ENCODE measurements around the gene PTEN. TPM values are rescaled to one million over a fixed set of nuclear protein-coding genes. Genes with fewer than 3 reads are reported as not detected.

The PTEN gene
- total RNA-seq, 1 experiment from 2014 or later = 66.0 TPM

DNA sequence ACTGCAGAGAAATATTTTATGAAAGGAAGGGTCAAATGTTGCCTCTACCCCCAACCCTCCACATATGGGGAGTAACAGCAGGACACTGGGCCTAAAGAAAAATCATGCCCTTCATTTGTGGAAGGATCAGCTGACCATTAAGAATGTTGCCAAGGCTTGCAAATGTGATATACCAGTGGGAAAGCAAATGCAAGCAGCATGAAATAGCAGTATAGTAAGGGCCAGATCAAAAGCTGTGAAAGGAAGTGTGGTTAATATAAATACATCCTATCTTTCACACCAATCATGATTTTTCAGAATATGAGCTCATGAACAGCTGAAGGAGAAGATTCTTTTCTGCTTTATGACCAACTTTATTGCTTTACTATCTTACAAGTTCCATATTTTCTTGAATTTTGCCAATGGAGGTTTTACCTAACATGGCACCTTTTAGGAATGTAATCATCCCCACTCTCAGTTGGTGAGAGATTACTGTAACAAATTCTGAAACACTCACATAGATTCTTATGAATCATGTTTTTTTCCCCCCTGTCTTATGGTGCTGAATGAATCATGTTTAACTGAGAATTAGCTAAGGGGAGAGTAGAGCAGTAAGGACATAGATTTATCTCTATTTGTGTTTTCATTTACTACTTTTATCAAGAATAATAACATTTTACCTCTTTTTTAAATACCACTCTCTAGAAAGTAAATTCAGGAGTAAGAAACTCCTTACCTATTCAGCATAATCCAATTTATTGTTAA lies 33.3 kb upstream of the PTEN start:
- TF ChIP-seq EZH2 (IDR thresholded peaks at IDR 0.05; ENCODE audit: borderline replicate concordance, low read depth, low read length, poor library complexity, severe bottlenecking) = no peak
- TF ChIP-seq, protein P1, sequence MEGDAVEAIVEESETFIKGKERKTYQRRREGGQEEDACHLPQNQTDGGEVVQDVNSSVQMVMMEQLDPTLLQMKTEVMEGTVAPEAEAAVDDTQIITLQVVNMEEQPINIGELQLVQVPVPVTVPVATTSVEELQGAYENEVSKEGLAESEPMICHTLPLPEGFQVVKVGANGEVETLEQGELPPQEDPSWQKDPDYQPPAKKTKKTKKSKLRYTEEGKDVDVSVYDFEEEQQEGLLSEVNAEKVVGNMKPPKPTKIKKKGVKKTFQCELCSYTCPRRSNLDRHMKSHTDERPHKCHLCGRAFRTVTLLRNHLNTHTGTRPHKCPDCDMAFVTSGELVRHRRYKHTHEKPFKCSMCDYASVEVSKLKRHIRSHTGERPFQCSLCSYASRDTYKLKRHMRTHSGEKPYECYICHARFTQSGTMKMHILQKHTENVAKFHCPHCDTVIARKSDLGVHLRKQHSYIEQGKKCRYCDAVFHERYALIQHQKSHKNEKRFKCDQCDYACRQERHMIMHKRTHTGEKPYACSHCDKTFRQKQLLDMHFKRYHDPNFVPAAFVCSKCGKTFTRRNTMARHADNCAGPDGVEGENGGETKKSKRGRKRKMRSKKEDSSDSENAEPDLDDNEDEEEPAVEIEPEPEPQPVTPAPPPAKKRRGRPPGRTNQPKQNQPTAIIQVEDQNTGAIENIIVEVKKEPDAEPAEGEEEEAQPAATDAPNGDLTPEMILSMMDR (conservative IDR thresholded peaks at IDR 0.05; ENCODE audit: low read depth, low read length) = no peak
- Histone ChIP-seq H3K27ac (ENCODE audit: low read depth, low read length, poor library complexity, severe bottlenecking) (no peak overlapping the region), H3K36me3 (ENCODE audit: insufficient read depth, low read length, poor library complexity, severe bottlenecking) (no peaks in the 10 kb centered on the region), H3K27me3 (replicated peaks; ENCODE audit: insufficient read depth, low read depth, low read length, poor library complexity) (peaks cover 7% of the 10 kb centered on the region), H3K4me3 (ENCODE audit: low read depth, low read length, poor library complexity, severe bottlenecking) (no peak overlapping the region), H3K4me1 (ENCODE audit: insufficient read depth, low read length, poor library complexity, severe bottlenecking) (no peaks in the 10 kb centered on the region), H3K9me3 (ENCODE audit: low read depth, low read length, poor library complexity, severe bottlenecking) (no peaks in the 10 kb centered on the region)
- no TSS peak for BruUV-seq (replicated peaks)
- POLR2A ChIA-PET (ENCODE audit: low non-redundant PET) = no interaction called here
- intact Hi-C loops (cut with micrococcal nuclease; ENCODE audit: unreplicated experiment) = no loop called here
- DNase-seq (ENCODE audit: low spot score) = no peak
- CTCF ChIA-PET = no interaction called here

DNA sequence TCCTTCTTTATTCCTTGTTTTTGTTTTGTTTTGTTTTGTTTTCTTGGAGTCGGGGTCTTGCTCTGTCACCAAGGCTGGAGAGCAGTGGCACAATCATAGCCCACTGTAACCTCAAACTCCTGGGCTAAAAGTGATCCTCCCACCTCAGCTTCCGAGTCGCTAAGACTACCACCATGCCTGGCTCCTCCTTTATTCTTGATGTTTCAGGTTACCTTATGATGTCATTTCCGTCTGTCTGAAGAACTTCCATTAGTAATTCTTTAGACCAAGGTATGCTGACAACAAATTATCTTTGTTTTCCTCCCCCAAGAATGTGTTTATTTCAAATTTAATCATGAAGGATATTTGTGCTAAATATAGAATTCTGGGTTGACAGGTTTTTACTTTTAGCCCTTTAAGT lies 27.3 kb upstream of the PTEN start:
- no TSS peak for BruUV-seq (replicated peaks)
- Histone ChIP-seq H3K27me3 (replicated peaks; ENCODE audit: insufficient read depth, low read depth, low read length, poor library complexity) (peaks cover 7% of the 10 kb centered on the region), H3K27ac (ENCODE audit: low read depth, low read length, poor library complexity, severe bottlenecking) (no peak overlapping the region), H3K4me1 (ENCODE audit: insufficient read depth, low read length, poor library complexity, severe bottlenecking) (no peaks in the 10 kb centered on the region), H3K36me3 (ENCODE audit: insufficient read depth, low read length, poor library complexity, severe bottlenecking) (no peaks in the 10 kb centered on the region), H3K9me3 (ENCODE audit: low read depth, low read length, poor library complexity, severe bottlenecking) (no peaks in the 10 kb centered on the region), H3K4me3 (ENCODE audit: low read depth, low read length, poor library complexity, severe bottlenecking) (no peak overlapping the region)
- ChIA-PET POLR2A (ENCODE audit: low non-redundant PET) (no interaction called here), CTCF (no interaction called here)
- TF ChIP-seq EZH2 (IDR thresholded peaks at IDR 0.05; ENCODE audit: borderline replicate concordance, low read depth, low read length, poor library complexity, severe bottlenecking) = no peak
- TF ChIP-seq, protein P1 (conservative IDR thresholded peaks at IDR 0.05; ENCODE audit: low read depth, low read length) = no peak
- intact Hi-C loops (cut with micrococcal nuclease; ENCODE audit: unreplicated experiment) = no loop called here
- DNase-seq (ENCODE audit: low spot score) = no peak

DNA sequence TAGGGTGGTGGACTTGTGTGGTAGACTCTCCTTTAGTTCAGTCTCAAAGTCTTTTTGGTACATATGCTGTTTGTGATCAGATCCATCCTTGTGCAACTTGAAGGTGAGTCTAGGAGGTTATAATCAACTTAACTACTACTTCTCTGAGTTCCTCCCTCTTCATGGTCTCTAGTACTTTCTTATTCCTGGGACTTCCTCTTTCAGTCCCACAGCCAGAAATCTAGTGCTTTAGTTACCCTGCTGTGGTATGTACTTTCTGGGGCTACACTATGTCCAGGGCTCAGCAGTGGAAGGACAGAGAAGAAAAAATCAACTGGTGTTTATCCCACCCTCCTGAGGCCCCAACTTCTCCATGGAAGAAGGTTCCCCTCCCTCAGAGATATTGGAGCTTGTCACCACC lies 26.0 kb upstream of the PTEN start:
- H3K27me3 ChIP-seq (replicated peaks; ENCODE audit: insufficient read depth, low read depth, low read length, poor library complexity) = peaks cover 7% of the 10 kb centered on the region
- H3K4me1 ChIP-seq (ENCODE audit: insufficient read depth, low read length, poor library complexity, severe bottlenecking) = no peaks in the 10 kb centered on the region
- H3K4me3 ChIP-seq (ENCODE audit: low read depth, low read length, poor library complexity, severe bottlenecking) = no peak overlapping the region
- intact Hi-C loops (cut with micrococcal nuclease; ENCODE audit: unreplicated experiment) = no loop called here
- no TSS peak for BruUV-seq (replicated peaks)
- ChIA-PET POLR2A (ENCODE audit: low non-redundant PET) (no interaction called here), CTCF (no interaction called here)
- TF ChIP-seq EZH2 (IDR thresholded peaks at IDR 0.05; ENCODE audit: borderline replicate concordance, low read depth, low read length, poor library complexity, severe bottlenecking) = no peak
- TF ChIP-seq, protein P1 (conservative IDR thresholded peaks at IDR 0.05; ENCODE audit: low read depth, low read length) = no peak
- DNase-seq (ENCODE audit: low spot score) = no peak
- H3K27ac ChIP-seq (ENCODE audit: low read depth, low read length, poor library complexity, severe bottlenecking) = no peak overlapping the region
- H3K36me3 ChIP-seq (ENCODE audit: insufficient read depth, low read length, poor library complexity, severe bottlenecking) = no peaks in the 10 kb centered on the region
- no peaks in the 10 kb centered on the region for H3K9me3 ChIP-seq (ENCODE audit: low read depth, low read length, poor library complexity, severe bottlenecking)

Data from A673 (cell line).